ENCODE results near the gene TMEM174.

TMEM174 gene

GRCh38 chr5:73170522-73170921, 2.5 kb upstream of the TMEM174 start:
- no peak overlapping the region for H3K27ac Mint-ChIP-seq
- DNase-seq = no peak
- no peaks in the 10 kb centered on the region for H3K36me3 Mint-ChIP-seq
- peaks cover 3 to 11% of the 10 kb centered on the region in 2 donors for H3K4me1 Mint-ChIP-seq
- H3K9me3 Mint-ChIP-seq = peaks cover 0 to 6% of the 10 kb centered on the region in 2 donors
- peaks cover 64 to 85% of the 10 kb centered on the region in 2 donors for H3K27me3 Mint-ChIP-seq
- no peak overlapping the region for H3K4me3 Mint-ChIP-seq
- ATAC-seq (replicated peaks) = no peak

- Mint-ChIP-seq H3K27ac (no peak overlapping the region), H3K4me3 (no peak overlapping the region), H3K27me3 (peaks cover 59 to 87% of the 10 kb centered on the region in 2 donors), H3K36me3 (no peaks in the 10 kb centered on the region), H3K4me1 (peaks cover 3 to 11% of the 10 kb centered on the region in 2 donors), H3K9me3 (peaks cover 0 to 6% of the 10 kb centered on the region in 2 donors)
- ATAC-seq (replicated peaks) (no peak), DNase-seq (no peak)
Measured at GRCh38 chr5:73171495-73171894, 1.5 kb upstream of the TMEM174 start.

DNA sequence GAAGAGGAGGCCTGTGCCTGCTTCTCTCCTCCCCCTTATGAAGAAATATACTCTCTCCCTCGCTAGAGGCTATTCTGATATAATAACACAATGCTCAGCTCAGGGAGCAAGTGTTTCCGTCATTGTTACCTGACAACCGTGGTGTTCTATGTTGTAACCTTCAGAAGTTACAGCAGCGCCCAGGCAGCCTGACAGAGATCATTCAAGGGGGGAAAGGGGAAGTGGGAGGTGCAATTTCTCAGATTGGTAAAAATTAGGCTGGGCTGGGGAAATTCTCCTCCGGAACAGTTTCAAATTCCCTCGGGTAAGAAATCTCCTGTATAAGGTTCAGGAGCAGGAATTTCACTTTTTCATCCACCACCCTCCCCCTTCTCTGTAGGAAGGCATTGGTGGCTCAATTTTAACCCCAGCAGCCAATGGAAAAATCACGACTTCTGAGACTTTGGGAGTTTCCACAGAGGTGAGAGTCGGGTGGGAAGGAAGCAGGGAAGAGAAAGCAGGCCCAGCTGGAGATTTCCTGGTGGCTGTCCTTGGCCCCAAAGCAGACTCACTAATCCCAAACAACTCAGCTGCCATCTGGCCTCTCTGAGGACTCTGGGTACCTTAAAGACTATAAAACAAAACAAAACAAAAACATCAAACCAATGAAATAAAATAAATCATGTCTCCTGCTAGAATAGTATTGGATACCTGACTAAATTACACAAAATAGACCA, 1.3 kb downstream of the TMEM174 start:
- peak; percentile 67 to 73 for ATAC-seq (replicated peaks)
- peaks cover 0 to 5% of the 10 kb centered on the region in 2 donors for H3K9me3 Mint-ChIP-seq
- no peaks in the 10 kb centered on the region for H3K36me3 Mint-ChIP-seq

DNA sequence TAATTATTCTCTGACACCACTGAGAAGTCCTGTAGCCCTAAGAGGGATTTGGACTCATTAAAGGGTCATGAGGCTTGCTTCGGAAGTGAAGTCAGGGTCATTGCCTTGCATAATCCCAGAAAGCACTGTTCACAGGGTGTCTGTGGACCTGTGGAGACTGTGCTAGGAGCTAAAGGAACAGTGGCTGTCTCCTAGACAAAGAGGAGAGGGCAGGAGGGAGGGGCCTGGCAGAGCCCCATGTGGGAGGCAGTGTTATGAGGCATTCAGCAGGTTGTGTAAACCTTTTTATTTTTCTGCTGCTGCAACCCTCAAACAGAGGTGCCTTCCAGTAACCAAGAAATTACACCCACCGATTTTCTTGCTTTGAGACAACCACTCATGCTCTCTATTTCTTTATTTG, 3.3 kb downstream of the TMEM174 start:
- no peak for DNase-seq
- H3K27ac Mint-ChIP-seq = no peak overlapping the region
- no peak overlapping the region for H3K4me3 Mint-ChIP-seq
- no peaks in the 10 kb centered on the region for H3K36me3 Mint-ChIP-seq
- H3K27me3 Mint-ChIP-seq = peaks cover 39 to 75% of the 10 kb centered on the region in 2 donors
- no peak for ATAC-seq (replicated peaks)
- H3K9me3 Mint-ChIP-seq = no peaks in the 10 kb centered on the region
- H3K4me1 Mint-ChIP-seq = peaks cover 3 to 11% of the 10 kb centered on the region in 2 donors

More for the DNA sequence above, 1.3 kb downstream of the TMEM174 start:
- peaks cover 48 to 89% of the 10 kb centered on the region in 2 donors for H3K27me3 Mint-ChIP-seq
- peaks cover 3 to 11% of the 10 kb centered on the region in 2 donors for H3K4me1 Mint-ChIP-seq
- H3K27ac Mint-ChIP-seq = peak overlapping the region; percentile 2
- no peak overlapping the region for H3K4me3 Mint-ChIP-seq
- no peak for DNase-seq

DNA sequence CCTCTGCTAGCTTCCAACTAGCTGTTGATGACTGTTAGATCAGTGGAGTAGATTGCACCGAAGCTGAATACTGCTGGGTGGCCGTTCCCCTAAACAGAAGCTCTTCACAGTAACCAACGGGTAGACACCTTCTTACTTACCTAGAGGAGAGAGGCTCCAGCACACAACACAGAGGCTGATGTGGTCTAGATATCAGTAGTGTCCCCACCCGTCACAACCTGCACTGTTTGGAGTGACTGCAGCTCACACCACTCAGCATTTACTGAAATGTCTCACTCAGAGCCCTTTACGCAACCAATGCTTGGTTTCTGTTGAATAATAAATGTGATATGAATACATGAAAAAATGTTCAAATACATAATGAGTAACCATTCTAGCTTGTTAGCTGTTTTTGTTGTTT, 5.3 kb downstream of the TMEM174 start:
- DNase-seq = no peak
- Mint-ChIP-seq H3K4me1 (peaks cover 3 to 11% of the 10 kb centered on the region in 2 donors), H3K36me3 (no peaks in the 10 kb centered on the region), H3K4me3 (no peak overlapping the region), H3K27ac (no peak overlapping the region), H3K27me3 (peaks cover 35 to 59% of the 10 kb centered on the region in 2 donors), H3K9me3 (no peaks in the 10 kb centered on the region)
- no peak for ATAC-seq (replicated peaks)

DNA sequence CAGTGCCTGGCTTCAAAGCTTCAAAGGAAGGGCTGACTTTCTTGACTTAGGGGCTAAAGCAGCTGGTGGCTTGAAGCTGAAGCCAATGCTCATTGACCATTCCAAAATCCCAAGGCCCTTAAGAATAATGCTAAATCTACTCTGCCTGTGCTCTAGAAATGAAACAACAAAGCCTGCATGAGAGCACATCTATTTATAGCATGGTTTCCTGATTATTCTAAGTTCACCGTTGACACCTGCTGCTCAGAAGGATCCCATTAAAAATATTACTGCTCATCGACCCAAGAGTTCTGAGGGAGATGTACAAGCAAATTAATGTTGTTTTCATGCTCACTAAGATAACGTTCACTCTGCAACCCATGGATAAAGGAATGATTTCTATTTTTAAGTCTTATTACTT, 6.7 kb downstream of the TMEM174 start:
- H3K27ac Mint-ChIP-seq = no peak overlapping the region
- H3K36me3 Mint-ChIP-seq = peaks cover 4 to 5% of the 10 kb centered on the region in 2 donors
- ATAC-seq (replicated peaks) (no peak), DNase-seq (no peak)
- H3K4me3 Mint-ChIP-seq = no peak overlapping the region
- H3K27me3 Mint-ChIP-seq = peaks cover 33 to 57% of the 10 kb centered on the region in 2 donors
- peaks cover 4 to 5% of the 10 kb centered on the region in 2 donors for H3K9me3 Mint-ChIP-seq
- no peaks in the 10 kb centered on the region for H3K4me1 Mint-ChIP-seq

DNA sequence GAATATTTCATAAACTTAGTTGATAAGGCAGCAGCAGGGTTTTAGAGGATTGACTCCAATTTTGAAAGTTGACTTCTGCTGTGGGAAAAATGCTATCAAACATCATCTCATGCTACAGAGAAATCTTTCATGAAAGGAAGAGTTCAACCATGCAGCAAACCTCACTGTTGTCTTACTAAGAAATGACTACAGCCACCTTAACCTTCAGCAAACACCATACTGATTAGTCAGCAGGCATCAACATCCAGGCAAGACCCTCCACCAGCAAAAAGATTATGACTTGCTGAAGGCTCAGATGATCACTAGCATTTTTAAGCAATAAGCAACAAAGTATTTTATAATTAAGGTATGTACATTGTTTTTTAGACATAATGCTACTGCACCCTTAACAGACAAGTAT, 7.6 kb downstream of the TMEM174 start:
- ATAC-seq (replicated peaks) (peak in 1 of 2 donors; percentile 43), DNase-seq (no peak)
- Mint-ChIP-seq H3K4me3 (no peak overlapping the region), H3K9me3 (peaks cover 5% of the 10 kb centered on the region in 2 donors), H3K27me3 (peaks cover 30 to 54% of the 10 kb centered on the region in 2 donors), H3K36me3 (peaks cover 4 to 5% of the 10 kb centered on the region in 2 donors), H3K4me1 (no peaks in the 10 kb centered on the region), H3K27ac (no peak overlapping the region)

GRCh38 chr5:73182307-73182706, 9.3 kb downstream of the TMEM174 start:
- peaks cover 4 to 5% of the 10 kb centered on the region in 2 donors for H3K36me3 Mint-ChIP-seq
- no peak overlapping the region for H3K4me3 Mint-ChIP-seq
- no peak for ATAC-seq (replicated peaks)
- no peak overlapping the region for H3K27ac Mint-ChIP-seq
- peaks cover 5% of the 10 kb centered on the region in 2 donors for H3K9me3 Mint-ChIP-seq
- H3K4me1 Mint-ChIP-seq = no peaks in the 10 kb centered on the region
- DNase-seq = no peak
- peaks cover 25 to 42% of the 10 kb centered on the region in 2 donors for H3K27me3 Mint-ChIP-seq

DNA sequence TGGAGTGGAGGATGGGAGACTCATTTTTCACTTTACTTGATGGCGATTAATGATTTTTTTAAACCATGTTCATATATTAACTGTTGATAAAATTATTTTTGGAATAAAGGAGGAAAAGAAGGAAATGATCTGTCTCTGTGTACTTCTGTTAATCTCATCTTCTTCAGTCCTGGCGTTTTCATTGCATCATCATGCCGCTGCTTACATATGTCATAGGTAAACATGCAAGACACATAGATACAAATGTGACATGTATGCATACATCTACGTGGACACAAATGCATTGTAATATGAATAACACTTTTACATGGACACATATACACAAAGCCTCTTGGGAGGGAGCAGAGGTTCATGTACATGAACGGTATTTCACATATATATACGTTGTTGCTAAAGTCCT, 10.0 kb downstream of the TMEM174 start:
- peaks cover 5% of the 10 kb centered on the region in 2 donors for H3K9me3 Mint-ChIP-seq
- no peak overlapping the region for H3K4me3 Mint-ChIP-seq
- no peak overlapping the region for H3K27ac Mint-ChIP-seq
- ATAC-seq (replicated peaks) (no peak), DNase-seq (no peak)
- no peaks in the 10 kb centered on the region for H3K4me1 Mint-ChIP-seq
- H3K36me3 Mint-ChIP-seq = peaks cover 4 to 5% of the 10 kb centered on the region in 2 donors
- peaks cover 25 to 42% of the 10 kb centered on the region in 2 donors for H3K27me3 Mint-ChIP-seq

DNA sequence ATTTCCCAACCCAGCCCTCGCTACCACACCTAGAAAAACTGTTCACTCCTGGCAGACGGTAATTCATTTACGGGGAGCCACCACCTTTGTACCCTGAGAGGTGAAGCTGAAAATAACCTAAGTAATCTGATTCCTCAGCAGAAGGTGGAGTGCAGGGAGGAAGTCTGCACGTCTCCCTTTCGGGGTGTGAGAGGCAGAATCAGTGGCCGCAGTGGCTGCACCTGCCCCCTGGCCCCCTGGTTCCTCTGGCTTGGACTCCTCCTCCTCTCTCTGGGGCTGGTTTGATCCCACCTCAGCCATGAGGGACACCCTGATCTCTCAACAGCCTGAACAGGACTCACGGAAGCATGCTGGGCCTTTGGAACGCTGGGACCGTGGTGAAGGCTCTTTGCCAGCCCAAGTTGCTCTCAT, 10.5 kb downstream of the TMEM174 start:
- peaks cover 5% of the 10 kb centered on the region in 2 donors for H3K9me3 Mint-ChIP-seq
- peaks cover 21 to 42% of the 10 kb centered on the region in 2 donors for H3K27me3 Mint-ChIP-seq
- no peak overlapping the region for H3K4me3 Mint-ChIP-seq
- no peak overlapping the region for H3K27ac Mint-ChIP-seq
- no peak for DNase-seq
- peaks cover 4 to 5% of the 10 kb centered on the region in 2 donors for H3K36me3 Mint-ChIP-seq
- H3K4me1 Mint-ChIP-seq = no peaks in the 10 kb centered on the region
- ATAC-seq (replicated peaks) = no peak

GRCh38 chr5:73186976-73187375, 14.0 kb downstream of the TMEM174 start:
- Mint-ChIP-seq H3K4me3 (no peak overlapping the region), H3K9me3 (peaks cover 5% of the 10 kb centered on the region in 2 donors), H3K36me3 (peaks cover 4 to 5% of the 10 kb centered on the region in 2 donors), H3K27ac (no peak overlapping the region), H3K27me3 (peaks cover 44 to 62% of the 10 kb centered on the region in 2 donors), H3K4me1 (no peaks in the 10 kb centered on the region)
- ATAC-seq (replicated peaks) = no peak
- DNase-seq = no peak

- Mint-ChIP-seq H3K4me1 (no peaks in the 10 kb centered on the region), H3K9me3 (peaks cover 5% of the 10 kb centered on the region in 2 donors), H3K27ac (no peak overlapping the region), H3K4me3 (no peak overlapping the region), H3K36me3 (peaks cover 4 to 5% of the 10 kb centered on the region in 2 donors), H3K27me3 (peaks cover 33 to 63% of the 10 kb centered on the region in 2 donors)
- ATAC-seq (replicated peaks) (no peak), DNase-seq (no peak)
Measured at GRCh38 chr5:73188764-73189531, 16.0 kb downstream of the TMEM174 start.

DNA sequence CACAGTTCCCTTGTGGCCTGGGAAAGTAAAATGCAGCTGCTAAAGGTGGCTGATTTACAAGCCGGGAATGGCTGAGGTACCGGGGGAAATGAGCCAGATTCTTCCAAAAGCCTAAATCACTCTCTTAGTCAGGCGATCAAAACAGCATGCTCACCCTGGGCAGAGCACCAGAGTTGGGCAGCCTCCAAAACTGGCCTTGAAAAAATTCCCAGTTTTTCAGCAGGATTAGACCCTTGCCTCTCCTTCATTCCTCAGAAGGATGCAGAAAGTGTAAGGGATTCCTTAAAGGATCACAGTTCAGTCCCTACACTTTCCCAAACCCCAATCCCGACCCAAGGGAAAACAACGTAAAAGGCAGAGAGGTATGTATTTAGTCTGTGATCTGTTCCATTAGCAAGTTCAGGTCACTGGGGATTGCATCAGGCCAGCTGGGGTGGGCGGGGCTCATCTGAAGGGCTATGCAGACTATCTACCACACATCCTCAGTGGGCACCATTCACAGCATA, 16.9 kb downstream of the TMEM174 start:
- H3K36me3 Mint-ChIP-seq = no peaks in the 10 kb centered on the region
- DNase-seq (no peak), ATAC-seq (replicated peaks) (no peak)
- no peak overlapping the region for H3K27ac Mint-ChIP-seq
- H3K27me3 Mint-ChIP-seq = peaks cover 35 to 64% of the 10 kb centered on the region in 2 donors
- peaks cover 0 to 1% of the 10 kb centered on the region in 2 donors for H3K9me3 Mint-ChIP-seq
- no peak overlapping the region for H3K4me3 Mint-ChIP-seq
- H3K4me1 Mint-ChIP-seq = no peaks in the 10 kb centered on the region

- no peak overlapping the region for H3K4me3 Mint-ChIP-seq
- H3K36me3 Mint-ChIP-seq = no peaks in the 10 kb centered on the region
- H3K27me3 Mint-ChIP-seq = peaks cover 51 to 77% of the 10 kb centered on the region in 2 donors
- no peaks in the 10 kb centered on the region for H3K9me3 Mint-ChIP-seq
- no peak overlapping the region for H3K27ac Mint-ChIP-seq
- ATAC-seq (replicated peaks) (no peak), DNase-seq (no peak)
- no peaks in the 10 kb centered on the region for H3K4me1 Mint-ChIP-seq
Measured at GRCh38 chr5:73192370-73192769, 19.4 kb downstream of the TMEM174 start.
